Measurements from ENCODE around the gene UBE2L5.
A peak's percentile ranks its signal among the peaks of the same experiment; 100 is the strongest.

Gene UBE2L5

GRCh38 chr13:30412346-30412745, 9.9 kb upstream of the UBE2L5 start (continued):
- TF ChIP-seq ZNF704 (tag by site-specific recombination; IDR thresholded peaks at IDR 0.05) (no peak), ZNF112 (tag by site-specific recombination; IDR thresholded peaks at IDR 0.05) (no peak), ZNF366 (tag by site-specific recombination; conservative IDR thresholded peaks at IDR 0.05) (no peak)
- TF ChIP-seq, protein P1, sequence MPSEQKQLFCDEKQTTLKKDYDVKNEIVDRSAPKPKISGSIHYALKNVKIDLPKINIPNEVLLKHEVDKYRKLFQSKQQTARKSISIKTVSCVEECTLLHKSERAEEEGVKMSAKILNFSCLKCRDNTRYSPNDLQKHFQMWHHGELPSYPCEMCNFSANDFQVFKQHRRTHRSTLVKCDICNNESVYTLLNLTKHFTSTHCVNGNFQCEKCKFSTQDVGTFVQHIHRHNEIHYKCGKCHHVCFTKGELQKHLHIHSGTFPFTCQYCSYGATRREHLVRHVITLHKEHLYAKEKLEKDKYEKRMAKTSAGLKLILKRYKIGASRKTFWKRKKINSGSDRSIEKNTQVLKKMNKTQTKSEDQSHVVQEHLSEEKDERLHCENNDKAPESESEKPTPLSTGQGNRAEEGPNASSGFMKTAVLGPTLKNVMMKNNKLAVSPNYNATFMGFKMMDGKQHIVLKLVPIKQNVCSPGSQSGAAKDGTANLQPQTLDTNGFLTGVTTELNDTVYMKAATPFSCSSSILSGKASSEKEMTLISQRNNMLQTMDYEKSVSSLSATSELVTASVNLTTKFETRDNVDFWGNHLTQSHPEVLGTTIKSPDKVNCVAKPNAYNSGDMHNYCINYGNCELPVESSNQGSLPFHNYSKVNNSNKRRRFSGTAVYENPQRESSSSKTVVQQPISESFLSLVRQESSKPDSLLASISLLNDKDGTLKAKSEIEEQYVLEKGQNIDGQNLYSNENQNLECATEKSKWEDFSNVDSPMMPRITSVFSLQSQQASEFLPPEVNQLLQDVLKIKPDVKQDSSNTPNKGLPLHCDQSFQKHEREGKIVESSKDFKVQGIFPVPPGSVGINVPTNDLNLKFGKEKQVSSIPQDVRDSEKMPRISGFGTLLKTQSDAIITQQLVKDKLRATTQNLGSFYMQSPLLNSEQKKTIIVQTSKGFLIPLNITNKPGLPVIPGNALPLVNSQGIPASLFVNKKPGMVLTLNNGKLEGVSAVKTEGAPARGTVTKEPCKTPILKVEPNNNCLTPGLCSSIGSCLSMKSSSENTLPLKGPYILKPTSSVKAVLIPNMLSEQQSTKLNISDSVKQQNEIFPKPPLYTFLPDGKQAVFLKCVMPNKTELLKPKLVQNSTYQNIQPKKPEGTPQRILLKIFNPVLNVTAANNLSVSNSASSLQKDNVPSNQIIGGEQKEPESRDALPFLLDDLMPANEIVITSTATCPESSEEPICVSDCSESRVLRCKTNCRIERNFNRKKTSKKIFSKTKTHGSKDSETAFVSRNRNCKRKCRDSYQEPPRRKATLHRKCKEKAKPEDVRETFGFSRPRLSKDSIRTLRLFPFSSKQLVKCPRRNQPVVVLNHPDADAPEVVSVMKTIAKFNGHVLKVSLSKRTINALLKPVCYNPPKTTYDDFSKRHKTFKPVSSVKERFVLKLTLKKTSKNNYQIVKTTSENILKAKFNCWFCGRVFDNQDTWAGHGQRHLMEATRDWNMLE (tag by site-specific recombination; conservative IDR thresholded peaks at IDR 0.05; ENCODE audit: low read depth), result no peak
- TF ChIP-seq, protein P2, sequence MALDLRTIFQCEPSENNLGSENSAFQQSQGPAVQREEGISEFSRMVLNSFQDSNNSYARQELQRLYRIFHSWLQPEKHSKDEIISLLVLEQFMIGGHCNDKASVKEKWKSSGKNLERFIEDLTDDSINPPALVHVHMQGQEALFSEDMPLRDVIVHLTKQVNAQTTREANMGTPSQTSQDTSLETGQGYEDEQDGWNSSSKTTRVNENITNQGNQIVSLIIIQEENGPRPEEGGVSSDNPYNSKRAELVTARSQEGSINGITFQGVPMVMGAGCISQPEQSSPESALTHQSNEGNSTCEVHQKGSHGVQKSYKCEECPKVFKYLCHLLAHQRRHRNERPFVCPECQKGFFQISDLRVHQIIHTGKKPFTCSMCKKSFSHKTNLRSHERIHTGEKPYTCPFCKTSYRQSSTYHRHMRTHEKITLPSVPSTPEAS (tag by site-specific recombination; IDR thresholded peaks at IDR 0.05), result no peak

DNA sequence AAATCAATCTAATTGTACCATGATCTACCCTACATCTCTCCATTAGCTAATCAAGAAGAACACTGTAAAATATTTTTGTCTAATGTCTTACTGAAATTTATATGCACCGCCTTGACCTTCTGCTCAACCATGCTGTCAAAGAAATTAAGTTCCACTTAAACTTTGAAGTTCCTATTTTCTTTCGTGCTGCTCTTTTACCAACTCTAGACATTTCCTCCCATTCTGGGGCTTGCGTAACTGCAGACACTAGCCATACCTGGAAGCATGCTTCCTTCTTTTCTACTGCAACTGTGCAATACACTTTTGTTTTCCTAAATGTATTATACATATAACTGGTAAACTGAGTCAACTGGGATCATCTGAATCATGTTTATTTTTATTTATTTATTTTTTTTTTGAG, 8.5 kb upstream of the UBE2L5 start:
- Histone ChIP-seq H3K9me3 (ENCODE audit: control insufficient read depth, insufficient read depth, low read depth, low read length) (no peaks in the 10 kb centered on the region), H3K36me3 (ENCODE audit: control insufficient read depth in 2 of 2, insufficient read depth in 1 of 2, low read length in 2 of 2) (no peaks in the 10 kb centered on the region), H3K4me3 (ENCODE audit: low read depth, low read length) (no peak overlapping the region), H3K27ac (ENCODE audit: extremely low read depth, low read depth, low read length) (no peak overlapping the region), H3K4me1 (ENCODE audit: control insufficient read depth, insufficient read depth, low read length) (no peaks in the 10 kb centered on the region)
- CTCF ChIA-PET, result no interaction called here
- no peak for TF ChIP-seq ZNF529 (tag by site-specific recombination; IDR thresholded peaks at IDR 0.05; ENCODE audit: insufficient replicate concordance)
- TF ChIP-seq ZNF670 (tag by site-specific recombination; IDR thresholded peaks at IDR 0.05; ENCODE audit: low read depth), result no peak
- TF ChIP-seq ZNF510 (tag by site-specific recombination; IDR thresholded peaks at IDR 0.05; ENCODE audit: insufficient replicate concordance), result no peak
- TF ChIP-seq GLI4 (tag by site-specific recombination; IDR thresholded peaks at IDR 0.05), result no peak
- POLR2A ChIA-PET, result no interaction called here

DNA sequence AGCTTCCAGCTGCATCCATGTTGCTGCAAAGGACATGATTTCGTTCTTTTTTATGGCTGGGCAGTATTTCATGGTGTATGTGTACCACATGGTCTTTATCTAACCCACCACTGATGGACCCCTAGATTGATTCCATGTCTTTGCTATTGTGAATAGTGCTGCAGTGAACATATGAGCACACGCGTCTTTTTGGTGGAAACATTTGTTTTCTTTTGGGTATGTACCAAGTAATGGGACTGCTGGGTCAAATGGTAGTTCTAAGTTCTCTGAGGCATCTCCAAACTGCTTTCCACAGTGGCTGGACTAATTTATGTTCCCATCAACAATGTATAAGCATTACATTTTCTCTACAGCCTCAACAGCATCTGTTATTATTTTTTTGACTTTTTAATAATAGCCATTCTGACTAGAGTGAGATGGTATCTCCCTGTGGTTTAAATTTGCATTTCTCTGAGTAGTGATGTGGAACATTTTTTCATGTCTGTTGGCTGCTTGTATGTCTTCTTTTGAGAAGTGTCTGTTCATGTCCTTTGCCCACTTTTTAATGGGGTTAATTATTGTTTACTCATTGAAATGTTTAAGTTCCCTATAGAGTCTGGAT, 6.8 kb upstream of the UBE2L5 start:
- no peak overlapping the region for H3K27ac ChIP-seq (ENCODE audit: extremely low read depth, low read depth, low read length)
- POLR2A ChIA-PET, result no interaction called here
- H3K4me3 ChIP-seq (ENCODE audit: low read depth, low read length), result no peak overlapping the region
- H3K4me1 ChIP-seq (ENCODE audit: control insufficient read depth, insufficient read depth, low read length), result no peaks in the 10 kb centered on the region
- TF ChIP-seq PRDM10 (tag by site-specific recombination; IDR thresholded peaks at IDR 0.05) (peak; percentile 95), ZNF146 (tag by site-specific recombination; IDR thresholded peaks at IDR 0.05) (no peak)
- TF ChIP-seq, protein P3, sequence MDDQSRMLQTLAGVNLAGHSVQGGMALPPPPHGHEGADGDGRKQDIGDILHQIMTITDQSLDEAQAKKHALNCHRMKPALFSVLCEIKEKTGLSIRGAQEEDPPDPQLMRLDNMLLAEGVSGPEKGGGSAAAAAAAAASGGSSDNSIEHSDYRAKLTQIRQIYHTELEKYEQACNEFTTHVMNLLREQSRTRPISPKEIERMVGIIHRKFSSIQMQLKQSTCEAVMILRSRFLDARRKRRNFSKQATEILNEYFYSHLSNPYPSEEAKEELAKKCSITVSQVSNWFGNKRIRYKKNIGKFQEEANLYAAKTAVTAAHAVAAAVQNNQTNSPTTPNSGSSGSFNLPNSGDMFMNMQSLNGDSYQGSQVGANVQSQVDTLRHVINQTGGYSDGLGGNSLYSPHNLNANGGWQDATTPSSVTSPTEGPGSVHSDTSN (CRISPR knock-in tag; IDR thresholded peaks at IDR 0.05), result no peak
- no peaks in the 10 kb centered on the region for H3K36me3 ChIP-seq (ENCODE audit: control insufficient read depth in 2 of 2, insufficient read depth in 1 of 2, low read length in 2 of 2)
- H3K9me3 ChIP-seq (ENCODE audit: control insufficient read depth, insufficient read depth, low read depth, low read length), result no peaks in the 10 kb centered on the region
- CTCF ChIA-PET, result no interaction called here
